Tibial artery (tissue), 4 donors: ENCODE results near the gene PROZ.

Source experiments
- DNase-seq, 2 donors: peaks; one replicate each; pipeline ENCODE4 v3.0.0-alpha.2; 2019
- H3K27ac ChIP-seq, 2 donors: fragments of 200-600 bp; sonication (generic) in 1 of 2; 1 replicate in 1 of 2; 2 replicates in 1 of 2; pipeline ENCODE4 v1.5.1; 2018 to 2019; ENCODE audit warnings: mild to moderate bottlenecking in 1 of 2
- H3K27me3 ChIP-seq, 2 donors: fragments of 200-600 bp; sonication (generic) in 1 of 2; one replicate each; pipeline versions ENCODE4 v1.5.1 to v1.6.0; 2016 to 2019
- H3K36me3 ChIP-seq, 3 donors: fragments of 200-600 bp; sonication (generic) in 2 of 3; one replicate each; pipeline ENCODE4 v1.5.1; 2016 to 2019; ENCODE audit warnings: mild to moderate bottlenecking in 2 of 3
- H3K4me1 ChIP-seq, 4 donors: fragments of 200-600 bp; sonication (generic) in 2 of 4; 1 replicate in 3 of 4; 2 replicates in 1 of 4; pipeline ENCODE4 v1.5.1; 2016 to 2019
- H3K4me3 ChIP-seq, 2 donors: fragments of 200-600 bp; sonication (generic) in 1 of 2; 1 replicate in 1 of 2; 2 replicates in 1 of 2; pipeline ENCODE4 v1.5.1; 2018 to 2019; ENCODE audit warnings: mild to moderate bottlenecking in 2 of 2
- H3K9me3 ChIP-seq, 3 donors: fragments of 200-600 bp; sonication (generic) in 1 of 3; one replicate each; pipeline ENCODE4 v1.5.1; 2016 to 2019
- CTCF ChIP-seq, 2 experiments: fragments of 200-600 bp in 1 of 2; fragments of 450-650 bp in 1 of 2; IDR thresholded peaks; one replicate each; pipeline ENCODE4 v1.5.1; 2017 to 2019; ENCODE audit warnings: antibody characterized with exemption in 2 of 2, mild to moderate bottlenecking in 1 of 2, moderate library complexity in 1 of 2
- intact Hi-C: fragments of 100-400 bp; cut with DNase I; formaldehyde crosslinking; loops from one replicate; pipeline ENCODE4 v1.15.0; 2023; ENCODE audit warnings: low total_unique reads

PROZ gene

GRCh38 chr13:113147206-113147605 lies 11.2 kb upstream of the PROZ start:
- Histone ChIP-seq H3K27me3 (peaks cover 0 to 8% of the 10 kb centered on the region in 2 donors), H3K27ac (no peak overlapping the region), H3K4me3 (no peak overlapping the region), H3K4me1 (peaks cover 0 to 3% (median 0%) of the 10 kb centered on the region in 4 donors), H3K9me3 (no peaks in the 10 kb centered on the region), H3K36me3 (no peaks in the 10 kb centered on the region)
- DNase-seq = no peak
- intact Hi-C loops = no loop called here
- no peak for TF ChIP-seq CTCF (IDR thresholded peaks at IDR 0.05)

GRCh38 chr13:113148407-113148806 lies 10.0 kb upstream of the PROZ start:
- Histone ChIP-seq H3K36me3 (no peaks in the 10 kb centered on the region), H3K9me3 (no peaks in the 10 kb centered on the region), H3K4me1 (peaks cover 0 to 12% (median 8%) of the 10 kb centered on the region in 4 donors), H3K4me3 (no peak overlapping the region), H3K27ac (no peak overlapping the region), H3K27me3 (peaks cover 0 to 8% of the 10 kb centered on the region in 2 donors)
- intact Hi-C loops = no loop called here
- no peak for DNase-seq
- TF ChIP-seq CTCF (IDR thresholded peaks at IDR 0.05) = no peak

DNA sequence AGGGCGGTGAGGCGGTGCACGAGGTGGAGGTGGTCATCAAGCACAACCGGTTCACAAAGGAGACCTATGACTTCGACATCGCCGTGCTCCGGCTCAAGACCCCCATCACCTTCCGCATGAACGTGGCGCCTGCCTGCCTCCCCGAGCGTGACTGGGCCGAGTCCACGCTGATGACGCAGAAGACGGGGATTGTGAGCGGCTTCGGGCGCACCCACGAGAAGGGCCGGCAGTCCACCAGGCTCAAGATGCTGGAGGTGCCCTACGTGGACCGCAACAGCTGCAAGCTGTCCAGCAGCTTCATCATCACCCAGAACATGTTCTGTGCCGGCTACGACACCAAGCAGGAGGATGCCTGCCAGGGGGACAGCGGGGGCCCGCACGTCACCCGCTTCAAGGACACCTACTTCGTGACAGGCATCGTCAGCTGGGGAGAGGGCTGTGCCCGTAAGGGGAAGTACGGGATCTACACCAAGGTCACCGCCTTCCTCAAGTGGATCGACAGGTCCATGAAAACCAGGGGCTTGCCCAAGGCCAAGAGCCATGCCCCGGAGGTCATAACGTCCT lies 9.4 kb upstream of the PROZ start:
- H3K27me3 ChIP-seq = peaks cover 0 to 6% of the 10 kb centered on the region in 2 donors
- H3K9me3 ChIP-seq = no peaks in the 10 kb centered on the region
- TF ChIP-seq CTCF (IDR thresholded peaks at IDR 0.05) = no peak
- no peaks in the 10 kb centered on the region for H3K36me3 ChIP-seq
- peaks cover 0 to 14% (median 8%) of the 10 kb centered on the region in 4 donors for H3K4me1 ChIP-seq
- H3K4me3 ChIP-seq = no peak overlapping the region
- no peak overlapping the region for H3K27ac ChIP-seq
- no peak for DNase-seq
- intact Hi-C loops = no loop called here

DNA sequence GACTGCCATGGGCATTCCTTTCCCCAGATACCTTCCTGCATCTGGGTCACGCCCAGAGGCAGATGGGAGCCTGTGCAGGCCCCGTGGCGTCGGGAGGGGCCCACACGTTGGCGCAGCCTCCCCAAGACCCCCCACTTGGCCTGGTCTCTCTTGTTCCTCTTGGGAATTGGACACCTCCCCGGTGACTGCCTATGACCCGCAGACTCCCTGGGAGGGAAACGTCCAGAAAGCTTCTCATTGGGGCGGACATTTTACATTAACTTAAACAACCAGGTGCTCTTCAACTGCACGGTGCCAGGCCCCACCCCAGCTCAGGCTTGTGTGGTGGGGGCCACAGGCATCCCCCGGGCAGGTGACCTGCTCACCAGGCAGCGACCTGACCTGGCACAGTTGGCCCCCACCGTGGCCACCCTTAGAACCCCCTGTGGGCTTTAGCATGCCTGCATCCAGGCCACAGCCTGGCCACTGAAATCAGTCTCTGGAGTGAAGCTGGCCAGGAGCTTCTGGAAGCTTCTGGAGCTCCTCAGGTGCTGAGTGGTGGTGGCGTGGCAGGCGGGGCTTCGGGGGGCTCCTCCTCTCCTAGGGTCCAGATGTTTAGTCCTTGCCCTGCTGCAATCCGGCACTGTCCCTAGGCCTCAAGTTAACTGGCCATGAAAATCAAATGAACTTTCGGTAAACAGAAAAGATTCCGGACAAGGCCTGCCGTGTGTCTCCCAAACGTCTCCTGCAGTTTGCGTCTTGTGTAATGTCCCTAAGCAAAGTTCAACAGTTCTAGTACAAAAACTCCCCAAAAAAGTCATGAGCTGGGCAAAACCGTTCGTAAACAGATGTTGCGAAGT lies 8.5 kb upstream of the PROZ start:
- DNase-seq = no peak
- Histone ChIP-seq H3K4me1 (peaks cover 0 to 19% (median 8%) of the 10 kb centered on the region in 4 donors), H3K36me3 (no peaks in the 10 kb centered on the region), H3K4me3 (no peak overlapping the region), H3K27me3 (peaks cover 0 to 2% of the 10 kb centered on the region in 2 donors), H3K9me3 (no peaks in the 10 kb centered on the region), H3K27ac (no peak overlapping the region)
- intact Hi-C loops = loop anchor here (10.0 kb wide), 2 partner anchors 55 to 115 kb away; partner anchors contain the start of genes CUL4A and PCID2
- no peak for TF ChIP-seq CTCF (IDR thresholded peaks at IDR 0.05)

DNA sequence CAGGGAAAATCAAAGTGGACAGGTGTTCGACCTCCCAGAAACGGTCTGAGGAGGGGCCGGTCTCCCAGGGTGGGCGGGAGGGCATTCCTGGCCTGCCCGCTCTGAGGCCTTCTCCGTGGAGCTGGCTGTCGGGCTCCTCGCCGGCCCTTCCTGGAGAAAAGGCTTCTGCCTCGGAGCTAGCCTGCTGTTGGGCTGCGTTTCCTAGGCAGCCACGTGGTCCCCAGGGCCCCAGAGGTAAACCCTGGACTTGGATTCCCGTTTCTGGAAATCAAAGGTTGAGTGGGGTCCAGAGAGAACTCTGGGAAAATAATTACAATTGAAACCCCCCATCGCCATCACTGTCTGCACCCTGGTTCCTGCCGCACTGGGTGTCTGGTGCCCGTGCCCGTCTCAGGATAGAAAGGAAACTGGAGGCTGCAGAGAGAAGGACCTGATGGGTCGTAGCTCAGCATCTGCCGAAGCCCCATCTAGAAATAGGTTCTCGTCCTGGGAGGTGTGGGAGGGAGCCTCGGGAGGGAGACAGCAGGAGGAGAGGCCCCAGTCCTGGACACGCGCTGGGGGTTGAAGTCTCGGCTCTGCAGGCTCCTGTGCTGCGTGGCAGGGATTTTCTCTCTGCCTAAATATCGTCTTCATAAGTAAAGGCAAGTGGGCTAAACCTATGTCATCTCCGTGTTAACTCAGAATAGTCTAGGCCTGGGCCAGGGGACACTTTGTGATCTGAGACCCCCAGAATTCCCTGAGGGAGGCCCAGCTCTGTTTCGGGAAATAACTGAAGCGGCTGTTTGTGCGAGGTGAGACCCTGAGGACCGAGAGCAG lies 7.7 kb upstream of the PROZ start:
- Histone ChIP-seq H3K4me3 (no peak overlapping the region), H3K4me1 (peaks cover 0 to 19% (median 8%) of the 10 kb centered on the region in 4 donors), H3K27me3 (peaks cover 0 to 2% of the 10 kb centered on the region in 2 donors), H3K36me3 (no peaks in the 10 kb centered on the region), H3K27ac (no peak overlapping the region), H3K9me3 (no peaks in the 10 kb centered on the region)
- no peak for TF ChIP-seq CTCF (IDR thresholded peaks at IDR 0.05)
- DNase-seq = no peak
- intact Hi-C loops = loop anchor here (10.0 kb wide), 2 partner anchors 54 to 116 kb away; partner anchors contain the start of genes CUL4A and PCID2
